ENCODE results near the gene CREBZF.
A peak's percentile ranks its signal among the peaks of the same experiment; 100 is the strongest.

Gene CREBZF

DNA sequence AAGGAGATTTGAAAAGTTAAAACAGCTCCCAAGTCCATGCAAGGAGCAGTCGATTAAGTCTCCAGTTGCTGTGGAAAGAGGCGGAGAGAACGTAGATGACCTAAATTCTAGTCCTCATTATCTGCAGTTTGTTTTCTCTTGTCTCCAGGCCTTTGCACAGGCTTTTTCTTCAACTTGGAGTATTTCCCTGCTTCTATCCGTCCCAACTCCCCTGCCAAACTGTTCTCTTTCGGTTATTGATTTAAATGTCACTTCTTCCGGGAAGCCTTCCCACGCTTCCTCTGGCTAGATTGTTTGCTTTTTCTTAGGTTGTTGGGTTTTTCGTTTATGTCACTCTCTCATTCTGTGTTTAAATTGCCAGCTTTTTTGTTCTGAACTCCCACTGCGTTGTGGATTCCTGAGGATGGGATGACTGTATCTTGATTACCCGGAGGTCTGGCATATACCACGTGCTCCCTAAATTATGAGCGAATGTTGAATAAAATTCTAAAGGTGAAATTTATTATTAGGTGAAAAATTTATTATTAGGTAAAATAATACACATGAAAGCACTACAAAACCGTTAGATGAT, 36.1 kb downstream of the CREBZF start (continued):
- TF ChIP-seq, protein P1, sequence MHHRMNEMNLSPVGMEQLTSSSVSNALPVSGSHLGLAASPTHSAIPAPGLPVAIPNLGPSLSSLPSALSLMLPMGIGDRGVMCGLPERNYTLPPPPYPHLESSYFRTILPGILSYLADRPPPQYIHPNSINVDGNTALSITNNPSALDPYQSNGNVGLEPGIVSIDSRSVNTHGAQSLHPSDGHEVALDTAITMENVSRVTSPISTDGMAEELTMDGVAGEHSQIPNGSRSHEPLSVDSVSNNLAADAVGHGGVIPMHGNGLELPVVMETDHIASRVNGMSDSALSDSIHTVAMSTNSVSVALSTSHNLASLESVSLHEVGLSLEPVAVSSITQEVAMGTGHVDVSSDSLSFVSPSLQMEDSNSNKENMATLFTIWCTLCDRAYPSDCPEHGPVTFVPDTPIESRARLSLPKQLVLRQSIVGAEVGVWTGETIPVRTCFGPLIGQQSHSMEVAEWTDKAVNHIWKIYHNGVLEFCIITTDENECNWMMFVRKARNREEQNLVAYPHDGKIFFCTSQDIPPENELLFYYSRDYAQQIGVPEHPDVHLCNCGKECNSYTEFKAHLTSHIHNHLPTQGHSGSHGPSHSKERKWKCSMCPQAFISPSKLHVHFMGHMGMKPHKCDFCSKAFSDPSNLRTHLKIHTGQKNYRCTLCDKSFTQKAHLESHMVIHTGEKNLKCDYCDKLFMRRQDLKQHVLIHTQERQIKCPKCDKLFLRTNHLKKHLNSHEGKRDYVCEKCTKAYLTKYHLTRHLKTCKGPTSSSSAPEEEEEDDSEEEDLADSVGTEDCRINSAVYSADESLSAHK (tag by site-specific recombination; IDR thresholded peaks at IDR 0.05), result no peak
- TF ChIP-seq, protein P2, sequence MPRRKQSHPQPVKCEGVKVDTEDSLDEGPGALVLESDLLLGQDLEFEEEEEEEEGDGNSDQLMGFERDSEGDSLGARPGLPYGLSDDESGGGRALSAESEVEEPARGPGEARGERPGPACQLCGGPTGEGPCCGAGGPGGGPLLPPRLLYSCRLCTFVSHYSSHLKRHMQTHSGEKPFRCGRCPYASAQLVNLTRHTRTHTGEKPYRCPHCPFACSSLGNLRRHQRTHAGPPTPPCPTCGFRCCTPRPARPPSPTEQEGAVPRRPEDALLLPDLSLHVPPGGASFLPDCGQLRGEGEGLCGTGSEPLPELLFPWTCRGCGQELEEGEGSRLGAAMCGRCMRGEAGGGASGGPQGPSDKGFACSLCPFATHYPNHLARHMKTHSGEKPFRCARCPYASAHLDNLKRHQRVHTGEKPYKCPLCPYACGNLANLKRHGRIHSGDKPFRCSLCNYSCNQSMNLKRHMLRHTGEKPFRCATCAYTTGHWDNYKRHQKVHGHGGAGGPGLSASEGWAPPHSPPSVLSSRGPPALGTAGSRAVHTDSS (tag by site-specific recombination; IDR thresholded peaks at IDR 0.05), result no peak
- no peak for TF ChIP-seq MEIS1 (CRISPR knock-in tag; IDR thresholded peaks at IDR 0.05; ENCODE audit: borderline replicate concordance)
- TF ChIP-seq, protein P3, sequence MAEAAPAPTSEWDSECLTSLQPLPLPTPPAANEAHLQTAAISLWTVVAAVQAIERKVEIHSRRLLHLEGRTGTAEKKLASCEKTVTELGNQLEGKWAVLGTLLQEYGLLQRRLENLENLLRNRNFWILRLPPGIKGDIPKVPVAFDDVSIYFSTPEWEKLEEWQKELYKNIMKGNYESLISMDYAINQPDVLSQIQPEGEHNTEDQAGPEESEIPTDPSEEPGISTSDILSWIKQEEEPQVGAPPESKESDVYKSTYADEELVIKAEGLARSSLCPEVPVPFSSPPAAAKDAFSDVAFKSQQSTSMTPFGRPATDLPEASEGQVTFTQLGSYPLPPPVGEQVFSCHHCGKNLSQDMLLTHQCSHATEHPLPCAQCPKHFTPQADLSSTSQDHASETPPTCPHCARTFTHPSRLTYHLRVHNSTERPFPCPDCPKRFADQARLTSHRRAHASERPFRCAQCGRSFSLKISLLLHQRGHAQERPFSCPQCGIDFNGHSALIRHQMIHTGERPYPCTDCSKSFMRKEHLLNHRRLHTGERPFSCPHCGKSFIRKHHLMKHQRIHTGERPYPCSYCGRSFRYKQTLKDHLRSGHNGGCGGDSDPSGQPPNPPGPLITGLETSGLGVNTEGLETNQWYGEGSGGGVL (tag by site-specific recombination; IDR thresholded peaks at IDR 0.05), result no peak
- no peak for TF ChIP-seq ZNF561 (tag by site-specific recombination; IDR thresholded peaks at IDR 0.05; ENCODE audit: borderline replicate concordance)
- TF ChIP-seq ZNF600 (tag by site-specific recombination; IDR thresholded peaks at IDR 0.05), result 0 out of 2 replicates have a peak, but pooled peaks have one; percentile 36
- TF ChIP-seq ZNF610 (tag by site-specific recombination; IDR thresholded peaks at IDR 0.05; ENCODE audit: borderline replicate concordance), result no peak
- no peak for TF ChIP-seq ZNF514 (tag by site-specific recombination; IDR thresholded peaks at IDR 0.05)
- no peak for TF ChIP-seq ZNF133 (tag by site-specific recombination; IDR thresholded peaks at IDR 0.05)
- no peak for TF ChIP-seq ZNF292 (tag by site-specific recombination; IDR thresholded peaks at IDR 0.05; ENCODE audit: borderline replicate concordance, low read depth)
- TF ChIP-seq, protein P4, sequence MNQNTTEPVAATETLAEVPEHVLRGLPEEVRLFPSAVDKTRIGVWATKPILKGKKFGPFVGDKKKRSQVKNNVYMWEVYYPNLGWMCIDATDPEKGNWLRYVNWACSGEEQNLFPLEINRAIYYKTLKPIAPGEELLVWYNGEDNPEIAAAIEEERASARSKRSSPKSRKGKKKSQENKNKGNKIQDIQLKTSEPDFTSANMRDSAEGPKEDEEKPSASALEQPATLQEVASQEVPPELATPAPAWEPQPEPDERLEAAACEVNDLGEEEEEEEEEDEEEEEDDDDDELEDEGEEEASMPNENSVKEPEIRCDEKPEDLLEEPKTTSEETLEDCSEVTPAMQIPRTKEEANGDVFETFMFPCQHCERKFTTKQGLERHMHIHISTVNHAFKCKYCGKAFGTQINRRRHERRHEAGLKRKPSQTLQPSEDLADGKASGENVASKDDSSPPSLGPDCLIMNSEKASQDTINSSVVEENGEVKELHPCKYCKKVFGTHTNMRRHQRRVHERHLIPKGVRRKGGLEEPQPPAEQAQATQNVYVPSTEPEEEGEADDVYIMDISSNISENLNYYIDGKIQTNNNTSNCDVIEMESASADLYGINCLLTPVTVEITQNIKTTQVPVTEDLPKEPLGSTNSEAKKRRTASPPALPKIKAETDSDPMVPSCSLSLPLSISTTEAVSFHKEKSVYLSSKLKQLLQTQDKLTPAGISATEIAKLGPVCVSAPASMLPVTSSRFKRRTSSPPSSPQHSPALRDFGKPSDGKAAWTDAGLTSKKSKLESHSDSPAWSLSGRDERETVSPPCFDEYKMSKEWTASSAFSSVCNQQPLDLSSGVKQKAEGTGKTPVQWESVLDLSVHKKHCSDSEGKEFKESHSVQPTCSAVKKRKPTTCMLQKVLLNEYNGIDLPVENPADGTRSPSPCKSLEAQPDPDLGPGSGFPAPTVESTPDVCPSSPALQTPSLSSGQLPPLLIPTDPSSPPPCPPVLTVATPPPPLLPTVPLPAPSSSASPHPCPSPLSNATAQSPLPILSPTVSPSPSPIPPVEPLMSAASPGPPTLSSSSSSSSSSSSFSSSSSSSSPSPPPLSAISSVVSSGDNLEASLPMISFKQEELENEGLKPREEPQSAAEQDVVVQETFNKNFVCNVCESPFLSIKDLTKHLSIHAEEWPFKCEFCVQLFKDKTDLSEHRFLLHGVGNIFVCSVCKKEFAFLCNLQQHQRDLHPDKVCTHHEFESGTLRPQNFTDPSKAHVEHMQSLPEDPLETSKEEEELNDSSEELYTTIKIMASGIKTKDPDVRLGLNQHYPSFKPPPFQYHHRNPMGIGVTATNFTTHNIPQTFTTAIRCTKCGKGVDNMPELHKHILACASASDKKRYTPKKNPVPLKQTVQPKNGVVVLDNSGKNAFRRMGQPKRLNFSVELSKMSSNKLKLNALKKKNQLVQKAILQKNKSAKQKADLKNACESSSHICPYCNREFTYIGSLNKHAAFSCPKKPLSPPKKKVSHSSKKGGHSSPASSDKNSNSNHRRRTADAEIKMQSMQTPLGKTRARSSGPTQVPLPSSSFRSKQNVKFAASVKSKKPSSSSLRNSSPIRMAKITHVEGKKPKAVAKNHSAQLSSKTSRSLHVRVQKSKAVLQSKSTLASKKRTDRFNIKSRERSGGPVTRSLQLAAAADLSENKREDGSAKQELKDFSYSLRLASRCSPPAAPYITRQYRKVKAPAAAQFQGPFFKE (tag by site-specific recombination; IDR thresholded peaks at IDR 0.05; ENCODE audit: borderline replicate concordance), result no peak
- no peak for TF ChIP-seq HOXD13 (CRISPR knock-in tag; IDR thresholded peaks at IDR 0.05; ENCODE audit: borderline replicate concordance)
- TF ChIP-seq ZNF37A (tag by site-specific recombination; IDR thresholded peaks at IDR 0.05), result no peak
- no peak for TF ChIP-seq ZNF341 (tag by site-specific recombination; IDR thresholded peaks at IDR 0.05; ENCODE audit: low read depth)
- TF ChIP-seq REPIN1 (tag by site-specific recombination; IDR thresholded peaks at IDR 0.05; ENCODE audit: low read depth), result 0 out of 2 replicates have a peak, but pooled peaks have one; percentile 56
- TF ChIP-seq ZSCAN30 (tag by site-specific recombination; IDR thresholded peaks at IDR 0.05), result no peak
- TF ChIP-seq SCRT1 (tag by site-specific recombination; IDR thresholded peaks at IDR 0.05; ENCODE audit: borderline replicate concordance), result no peak
- TF ChIP-seq ZNF670 (tag by site-specific recombination; IDR thresholded peaks at IDR 0.05; ENCODE audit: low read depth), result no peak
- TF ChIP-seq BCL11B (tag by site-specific recombination; IDR thresholded peaks at IDR 0.05; ENCODE audit: low read depth), result no peak
- TF ChIP-seq, protein P5, sequence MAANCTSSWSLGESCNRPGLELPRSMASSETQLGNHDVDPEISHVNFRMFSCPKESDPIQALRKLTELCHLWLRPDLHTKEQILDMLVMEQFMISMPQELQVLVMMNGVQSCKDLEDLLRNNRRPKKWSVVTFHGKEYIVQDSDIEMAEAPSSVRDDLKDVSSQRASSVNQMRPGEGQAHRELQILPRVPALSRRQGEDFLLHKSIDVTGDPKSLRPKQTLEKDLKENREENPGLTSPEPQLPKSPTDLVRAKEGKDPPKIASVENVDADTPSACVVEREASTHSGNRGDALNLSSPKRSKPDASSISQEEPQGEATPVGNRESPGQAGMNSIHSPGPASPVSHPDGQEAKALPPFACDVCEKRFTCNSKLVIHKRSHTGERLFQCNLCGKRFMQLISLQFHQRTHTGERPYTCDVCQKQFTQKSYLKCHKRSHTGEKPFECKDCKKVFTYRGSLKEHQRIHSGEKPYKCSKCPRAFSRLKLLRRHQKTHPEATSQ (tag by site-specific recombination; IDR thresholded peaks at IDR 0.05), result no peak
- TF ChIP-seq ZBTB1 (tag by site-specific recombination; IDR thresholded peaks at IDR 0.05), result no peak
- TF ChIP-seq, protein P6, sequence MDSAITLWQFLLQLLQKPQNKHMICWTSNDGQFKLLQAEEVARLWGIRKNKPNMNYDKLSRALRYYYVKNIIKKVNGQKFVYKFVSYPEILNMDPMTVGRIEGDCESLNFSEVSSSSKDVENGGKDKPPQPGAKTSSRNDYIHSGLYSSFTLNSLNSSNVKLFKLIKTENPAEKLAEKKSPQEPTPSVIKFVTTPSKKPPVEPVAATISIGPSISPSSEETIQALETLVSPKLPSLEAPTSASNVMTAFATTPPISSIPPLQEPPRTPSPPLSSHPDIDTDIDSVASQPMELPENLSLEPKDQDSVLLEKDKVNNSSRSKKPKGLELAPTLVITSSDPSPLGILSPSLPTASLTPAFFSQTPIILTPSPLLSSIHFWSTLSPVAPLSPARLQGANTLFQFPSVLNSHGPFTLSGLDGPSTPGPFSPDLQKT (IDR thresholded peaks at IDR 0.05; ENCODE audit: borderline replicate concordance, low read depth, low read length), result no peak
- no peak for TF ChIP-seq ZNF10 (tag by site-specific recombination; IDR thresholded peaks at IDR 0.05)
- TF ChIP-seq ZNF624 (tag by site-specific recombination; IDR thresholded peaks at IDR 0.05), result no peak
- TF ChIP-seq ZNF335 (tag by site-specific recombination; conservative IDR thresholded peaks at IDR 0.05), result peak; percentile 49; the same call in 1 of the 2 replicates

Data from HEK293 (cell line).